Measurements from ENCODE around the gene PXDC1.

PXDC1 gene

DNA sequence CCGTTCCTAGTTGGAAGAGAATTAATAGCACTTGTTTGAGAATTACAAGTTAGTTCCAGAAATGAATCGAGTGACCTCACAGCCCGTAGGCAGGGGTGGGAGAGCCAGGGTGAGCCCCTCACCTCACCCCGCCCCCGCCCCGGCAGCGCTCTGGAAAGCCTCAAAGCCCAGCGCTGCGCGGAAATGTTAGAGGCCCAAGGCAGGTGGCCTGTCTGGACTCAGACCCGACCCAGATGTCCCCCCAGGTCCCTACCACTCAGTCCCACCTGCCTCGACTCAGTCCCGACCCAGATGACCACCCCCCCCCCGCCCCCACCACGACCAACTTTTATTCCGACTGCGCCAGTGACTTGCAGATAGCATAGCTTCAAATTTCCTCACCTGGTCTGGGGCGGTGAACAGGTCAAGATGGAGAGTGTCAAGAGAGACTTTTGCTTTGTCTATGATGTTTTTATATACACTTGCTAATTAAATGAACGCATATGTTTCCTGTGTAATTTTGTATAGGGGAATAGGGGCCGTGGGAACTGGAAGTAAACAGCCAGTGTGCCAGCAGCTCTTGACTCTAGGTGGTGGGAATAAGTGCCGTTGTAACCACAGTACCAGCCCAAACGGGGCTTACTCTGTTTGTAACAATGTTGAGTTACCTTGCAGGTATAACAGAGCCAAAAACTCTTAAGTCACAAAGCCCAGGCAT is 1.2 kb upstream of the PXDC1 start:
- H3K27me3 ChIP-seq (ENCODE audit: insufficient read depth, low read length, poor library complexity), result peaks cover 2% of the 10 kb centered on the region
- no peak overlapping the region for H2AK5ac ChIP-seq (ENCODE audit: low read length)
- no peak overlapping the region for H4K8ac ChIP-seq (ENCODE audit: low read depth, low read length)

DNA sequence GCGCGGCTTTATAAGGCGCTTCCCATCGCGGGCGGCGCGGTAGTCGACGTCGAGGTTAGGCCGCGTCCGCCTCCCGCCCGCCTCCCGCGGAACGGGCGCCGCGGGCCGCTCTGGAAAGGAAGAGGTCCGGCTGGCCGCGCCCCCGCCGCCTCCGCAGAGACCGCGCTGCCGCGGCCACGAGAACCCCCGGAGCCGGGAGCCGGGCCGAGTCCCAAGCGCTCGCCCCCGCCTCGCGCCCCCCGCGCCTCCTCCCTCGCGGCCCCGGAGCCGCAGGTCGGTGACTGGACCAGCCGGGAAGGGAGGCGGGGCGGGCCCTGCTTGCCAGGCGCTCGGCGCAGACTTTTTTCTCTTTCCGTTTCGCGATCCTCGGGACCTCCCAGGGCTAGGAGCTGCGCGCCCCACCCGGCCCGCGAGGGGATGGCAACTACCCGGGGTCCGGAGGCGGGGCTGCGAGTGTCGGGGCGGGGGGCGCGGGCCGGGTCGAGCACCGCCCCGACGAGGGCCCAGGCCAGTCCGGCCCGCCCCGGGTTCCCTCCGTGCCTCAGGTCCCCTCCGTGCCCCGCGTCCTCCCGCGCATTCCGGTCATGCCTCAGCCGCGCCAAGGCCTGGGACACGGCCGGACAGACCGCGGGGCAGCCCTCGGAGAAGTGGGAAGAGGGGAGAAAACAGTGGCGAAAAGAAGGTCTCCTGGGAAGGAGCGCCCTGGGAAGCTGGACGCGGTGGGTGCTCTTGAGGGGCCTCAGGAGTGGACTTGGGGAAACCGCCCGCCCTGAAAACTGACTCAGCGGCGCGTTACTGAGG is 417 bp upstream of the PXDC1 start:
- H3K18ac ChIP-seq (ENCODE audit: low read length), result peak overlapping the region; percentile 78
- peak overlapping the region; percentile 75 for H3K23ac ChIP-seq (ENCODE audit: low read length)
- no peak overlapping the region for H2AK5ac ChIP-seq (ENCODE audit: low read length)
- no peaks in the 10 kb centered on the region for H3K79me1 ChIP-seq (ENCODE audit: low read length)
- no peaks in the 10 kb centered on the region for H3K4me1 ChIP-seq (ENCODE audit: control insufficient read depth, low read depth, low read length)
- no peaks in the 10 kb centered on the region for H3K36me3 ChIP-seq (ENCODE audit: control insufficient read depth, insufficient read depth, low read length)
- peak overlapping the region; percentile 84 for H3K56ac ChIP-seq (ENCODE audit: low read length)
- H3K9ac ChIP-seq (ENCODE audit: low read length), result peak overlapping the region; percentile 74
- peak overlapping the region; percentile 80 for H3K4me2 ChIP-seq (ENCODE audit: low read length)
- DNase-seq, result peak; percentile 86
- H2BK15ac ChIP-seq (replicated peaks; ENCODE audit: low read depth), result no peak overlapping the region
- H3K4ac ChIP-seq (ENCODE audit: low read depth, low read length), result no peak overlapping the region
- H4K8ac ChIP-seq (ENCODE audit: low read depth, low read length), result no peak overlapping the region
- WGBS (ENCODE audit: extremely low coverage, insufficient coverage, low lambda C conversion rate), result no CpG with 5 or more reads among the region's 104 CpGs
- no peak overlapping the region for H2BK120ac ChIP-seq (ENCODE audit: low read depth, low read length)
- no peak overlapping the region for H4K5ac ChIP-seq (ENCODE audit: low read length)
- peak overlapping the region; percentile 33 for H3K4me3 ChIP-seq (ENCODE audit: low read length)
- H3K27ac ChIP-seq (ENCODE audit: low read depth, low read length), result no peak overlapping the region
- no peaks in the 10 kb centered on the region for H3K79me2 ChIP-seq (ENCODE audit: control insufficient read depth, insufficient read depth, low read length)
- H3K27me3 ChIP-seq (ENCODE audit: insufficient read depth, low read length, poor library complexity), result peaks cover 2% of the 10 kb centered on the region
- H2BK5ac ChIP-seq (ENCODE audit: low read length), result no peak overlapping the region

More for the DNA sequence above, 1.2 kb upstream of the PXDC1 start:
- no peak for DNase-seq
- Histone ChIP-seq H2BK15ac (replicated peaks; ENCODE audit: low read depth) (no peak overlapping the region), H3K4ac (ENCODE audit: low read depth, low read length) (no peak overlapping the region), H3K23ac (ENCODE audit: low read length) (no peak overlapping the region), H3K56ac (ENCODE audit: low read length) (peak overlapping the region; percentile 84), H3K4me1 (ENCODE audit: control insufficient read depth, low read depth, low read length) (no peaks in the 10 kb centered on the region), H4K5ac (ENCODE audit: low read length) (no peak overlapping the region), H3K79me2 (ENCODE audit: control insufficient read depth, insufficient read depth, low read length) (no peaks in the 10 kb centered on the region), H2BK120ac (ENCODE audit: low read depth, low read length) (no peak overlapping the region), H3K4me3 (ENCODE audit: low read length) (no peak overlapping the region), H3K18ac (ENCODE audit: low read length) (peak overlapping the region; percentile 0), H2BK5ac (ENCODE audit: low read length) (no peak overlapping the region), H3K4me2 (ENCODE audit: low read length) (peak overlapping the region; percentile 80), H3K27ac (ENCODE audit: low read depth, low read length) (no peak overlapping the region), H3K36me3 (ENCODE audit: control insufficient read depth, insufficient read depth, low read length) (no peaks in the 10 kb centered on the region), H3K9ac (ENCODE audit: low read length) (peak overlapping the region; percentile 74), H3K79me1 (ENCODE audit: low read length) (no peaks in the 10 kb centered on the region)
- no CpG with 5 or more reads among the region's 22 CpGs for WGBS (ENCODE audit: extremely low coverage, insufficient coverage, low lambda C conversion rate)

DNA sequence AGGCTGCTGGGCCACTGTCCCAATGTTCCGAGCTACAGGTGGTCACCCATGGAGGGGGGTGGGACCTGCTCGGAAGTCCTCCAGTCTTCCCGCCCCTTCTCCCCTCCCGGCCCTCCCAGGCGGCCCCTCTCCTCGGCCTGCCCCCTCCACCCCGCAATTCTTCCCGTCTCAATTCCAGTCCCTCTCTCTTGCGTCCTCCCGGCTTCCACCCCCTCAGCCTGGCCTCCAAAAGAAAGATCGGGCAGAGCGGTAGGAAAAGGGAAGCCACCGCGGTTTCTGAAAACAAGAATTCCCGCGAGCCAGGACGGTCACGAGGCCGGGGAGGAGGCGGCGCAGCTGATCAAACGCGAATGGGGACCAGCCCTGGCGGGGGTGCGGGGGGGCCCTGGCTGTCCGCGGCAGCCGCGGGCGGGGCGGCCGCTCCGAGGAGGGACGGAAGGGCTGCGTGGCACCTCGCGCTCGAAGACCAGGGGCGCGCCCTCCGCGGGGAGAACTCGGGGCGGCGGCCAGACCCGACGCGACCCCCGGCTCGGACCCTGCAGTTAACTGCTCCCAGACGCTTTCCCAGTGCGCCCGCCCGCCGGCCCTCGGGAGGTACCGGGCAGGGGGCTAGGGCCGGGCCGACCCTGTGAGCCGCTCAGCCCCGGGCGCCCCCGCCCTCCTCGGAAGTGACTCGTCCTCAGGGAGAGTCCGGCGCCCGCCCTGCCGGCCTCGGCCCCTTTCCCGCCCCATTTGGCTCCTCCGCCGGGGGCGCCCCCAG is 1.0 kb downstream of the PXDC1 start:
- H3K4me1 ChIP-seq (ENCODE audit: control insufficient read depth, low read depth, low read length), result no peaks in the 10 kb centered on the region
- H3K4me3 ChIP-seq (ENCODE audit: low read length), result no peak overlapping the region
- no peak overlapping the region for H2AK5ac ChIP-seq (ENCODE audit: low read length)
- no peak overlapping the region for H3K27ac ChIP-seq (ENCODE audit: low read depth, low read length)
- no peak overlapping the region for H3K23ac ChIP-seq (ENCODE audit: low read length)
- H3K4me2 ChIP-seq (ENCODE audit: low read length), result peak overlapping the region; percentile 81
- H3K27me3 ChIP-seq (ENCODE audit: insufficient read depth, low read length, poor library complexity), result peaks cover 2% of the 10 kb centered on the region
- H2BK15ac ChIP-seq (replicated peaks; ENCODE audit: low read depth), result no peak overlapping the region
- no peaks in the 10 kb centered on the region for H3K79me1 ChIP-seq (ENCODE audit: low read length)
- peak overlapping the region; percentile 60 for H3K9ac ChIP-seq (ENCODE audit: low read length)
- H3K36me3 ChIP-seq (ENCODE audit: control insufficient read depth, insufficient read depth, low read length), result no peaks in the 10 kb centered on the region
- H3K18ac ChIP-seq (ENCODE audit: low read length), result peak overlapping the region; percentile 78
- H3K79me2 ChIP-seq (ENCODE audit: control insufficient read depth, insufficient read depth, low read length), result no peaks in the 10 kb centered on the region
- no peak overlapping the region for H4K5ac ChIP-seq (ENCODE audit: low read length)
- no peak overlapping the region for H2BK5ac ChIP-seq (ENCODE audit: low read length)
- WGBS (ENCODE audit: extremely low coverage, insufficient coverage, low lambda C conversion rate), result no CpG with 5 or more reads among the region's 74 CpGs
- peak; percentile 58 for DNase-seq
- no peak overlapping the region for H4K8ac ChIP-seq (ENCODE audit: low read depth, low read length)
- peak overlapping the region; percentile 83 for H3K56ac ChIP-seq (ENCODE audit: low read length)
- H3K4ac ChIP-seq (ENCODE audit: low read depth, low read length), result no peak overlapping the region
- no peak overlapping the region for H2BK120ac ChIP-seq (ENCODE audit: low read depth, low read length)

DNA sequence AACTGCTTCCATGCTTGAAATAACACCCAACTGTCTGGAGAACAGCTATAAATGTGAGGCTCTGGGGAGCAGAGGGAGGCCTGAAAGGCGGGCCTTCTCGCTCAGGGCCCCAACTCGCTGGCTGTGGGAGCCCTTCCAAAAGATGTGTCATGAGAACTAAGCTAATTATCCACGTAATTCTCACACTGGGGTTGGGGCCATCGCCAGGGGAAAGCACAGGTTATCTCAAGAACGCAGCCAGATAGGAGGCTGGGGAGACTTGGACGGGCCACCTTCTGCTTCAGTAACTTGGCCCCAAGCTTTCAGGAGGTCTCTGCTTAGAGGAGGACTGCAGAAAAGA is 1.6 kb downstream of the PXDC1 start:
- Histone ChIP-seq H2BK15ac (replicated peaks; ENCODE audit: low read depth) (no peak overlapping the region), H3K79me1 (ENCODE audit: low read length) (no peaks in the 10 kb centered on the region), H2BK5ac (ENCODE audit: low read length) (no peak overlapping the region), H4K5ac (ENCODE audit: low read length) (no peak overlapping the region), H4K8ac (ENCODE audit: low read depth, low read length) (no peak overlapping the region), H3K4me2 (ENCODE audit: low read length) (peak overlapping the region; percentile 26), H3K18ac (ENCODE audit: low read length) (no peak overlapping the region), H3K9ac (ENCODE audit: low read length) (peak overlapping the region; percentile 21), H3K56ac (ENCODE audit: low read length) (peak overlapping the region; percentile 83), H3K27me3 (ENCODE audit: insufficient read depth, low read length, poor library complexity) (peaks cover 2% of the 10 kb centered on the region), H2AK5ac (ENCODE audit: low read length) (no peak overlapping the region), H3K36me3 (ENCODE audit: control insufficient read depth, insufficient read depth, low read length) (no peaks in the 10 kb centered on the region), H3K4ac (ENCODE audit: low read depth, low read length) (no peak overlapping the region), H3K4me1 (ENCODE audit: control insufficient read depth, low read depth, low read length) (no peaks in the 10 kb centered on the region), H3K27ac (ENCODE audit: low read depth, low read length) (no peak overlapping the region), H3K23ac (ENCODE audit: low read length) (no peak overlapping the region), H2BK120ac (ENCODE audit: low read depth, low read length) (no peak overlapping the region), H3K79me2 (ENCODE audit: control insufficient read depth, insufficient read depth, low read length) (no peaks in the 10 kb centered on the region), H3K4me3 (ENCODE audit: low read length) (no peak overlapping the region)
- no CpG with 5 or more reads among the region's 7 CpGs for WGBS (ENCODE audit: extremely low coverage, insufficient coverage, low lambda C conversion rate)
- DNase-seq, result peak; percentile 51

DNA sequence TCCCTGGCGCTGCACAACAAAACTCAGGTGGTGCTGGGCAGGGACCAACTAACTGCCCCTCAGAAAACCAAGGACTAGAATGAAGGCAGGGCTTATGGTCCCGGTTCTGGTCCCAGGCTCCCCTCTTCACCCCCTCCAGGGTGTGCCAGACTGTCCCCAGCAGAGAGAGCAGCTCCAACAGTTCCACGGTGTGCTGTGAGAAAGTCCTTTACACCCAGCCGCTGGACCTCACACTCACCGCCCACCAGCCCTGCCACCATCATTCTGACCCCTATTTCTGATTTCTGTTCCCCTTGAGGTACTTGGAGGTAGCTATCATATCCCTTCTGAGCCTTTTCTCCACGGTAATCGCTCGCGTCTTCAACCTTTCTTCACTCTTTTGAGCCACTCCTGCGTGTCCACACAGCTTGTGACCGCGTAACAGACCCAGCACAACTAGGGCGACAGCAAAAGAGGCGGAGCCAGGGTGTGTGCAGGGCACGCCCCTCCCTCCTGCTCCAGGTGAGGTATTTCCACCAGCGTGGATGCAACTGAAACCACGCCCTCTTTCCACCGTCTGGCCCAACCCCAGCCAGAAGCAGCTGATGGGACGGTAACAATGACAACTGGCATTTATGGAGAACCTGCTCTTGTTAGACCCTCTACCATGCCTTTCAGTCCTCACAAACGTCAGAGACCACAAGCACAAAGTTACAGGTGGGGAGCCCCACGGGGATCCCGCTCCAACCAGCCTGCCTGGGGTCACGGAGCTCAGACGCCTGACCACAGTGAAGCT is 2.3 kb downstream of the PXDC1 start:
- Histone ChIP-seq H3K56ac (ENCODE audit: low read length) (no peak overlapping the region), H3K23ac (ENCODE audit: low read length) (no peak overlapping the region), H3K36me3 (ENCODE audit: control insufficient read depth, insufficient read depth, low read length) (no peaks in the 10 kb centered on the region), H2BK15ac (replicated peaks; ENCODE audit: low read depth) (no peak overlapping the region), H3K79me1 (ENCODE audit: low read length) (no peaks in the 10 kb centered on the region), H3K4me3 (ENCODE audit: low read length) (no peak overlapping the region), H3K79me2 (ENCODE audit: control insufficient read depth, insufficient read depth, low read length) (no peaks in the 10 kb centered on the region), H3K4ac (ENCODE audit: low read depth, low read length) (no peak overlapping the region), H2BK5ac (ENCODE audit: low read length) (no peak overlapping the region), H2BK120ac (ENCODE audit: low read depth, low read length) (no peak overlapping the region), H3K9ac (ENCODE audit: low read length) (no peak overlapping the region), H4K8ac (ENCODE audit: low read depth, low read length) (no peak overlapping the region), H3K4me2 (ENCODE audit: low read length) (no peak overlapping the region), H4K5ac (ENCODE audit: low read length) (no peak overlapping the region), H2AK5ac (ENCODE audit: low read length) (no peak overlapping the region), H3K18ac (ENCODE audit: low read length) (no peak overlapping the region), H3K27me3 (ENCODE audit: insufficient read depth, low read length, poor library complexity) (peaks cover 2% of the 10 kb centered on the region), H3K4me1 (ENCODE audit: control insufficient read depth, low read depth, low read length) (no peaks in the 10 kb centered on the region), H3K27ac (ENCODE audit: low read depth, low read length) (no peak overlapping the region)
- WGBS (ENCODE audit: extremely low coverage, insufficient coverage, low lambda C conversion rate), result no CpG with 5 or more reads among the region's 24 CpGs
- no peak for DNase-seq

All from mesendoderm (in vitro differentiated cells).